ENCODE data around the gene MYO7A. TPM values are rescaled to one million over a fixed set of nuclear protein-coding genes. Genes with fewer than 3 reads are reported as not detected.

The MYO7A gene
- total RNA-seq, 3 donors from 2014 or later (not counting 1 experiment from before 2014, with no cell fraction given): 0.20 to 1.1 (median 0.68) TPM

DNA sequence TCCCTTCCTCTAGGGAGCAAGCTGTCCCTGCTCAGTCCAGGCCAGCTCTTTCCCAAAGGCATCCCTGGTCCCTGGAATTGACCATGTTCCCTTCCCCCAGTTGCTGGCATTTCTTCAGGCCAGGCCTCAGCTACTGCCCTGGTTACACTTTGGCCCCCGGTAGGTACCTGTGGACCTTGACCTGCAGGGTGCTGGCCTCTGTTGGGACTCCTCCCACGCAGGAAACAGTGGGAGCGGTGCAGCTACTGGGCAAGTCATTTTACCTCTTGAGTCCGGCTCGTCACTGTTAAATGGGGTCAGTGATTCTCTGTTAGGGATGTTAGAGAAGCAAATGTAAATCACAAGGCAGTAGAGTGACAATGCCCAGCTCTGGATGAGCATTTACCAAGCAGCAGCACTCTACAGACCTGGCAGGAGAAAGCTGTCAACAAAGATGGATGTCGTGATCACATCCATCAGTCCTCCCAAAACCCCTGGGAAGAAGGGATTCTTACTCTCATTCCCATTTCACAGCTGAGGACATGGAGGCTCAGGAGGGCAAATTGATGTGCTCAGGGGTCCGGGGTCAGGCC is 16.9 kb downstream of the MYO7A start:
- intact Hi-C loops (cut with micrococcal nuclease): no loop called here
- whole genome bisulfite sequencing (ENCODE audit: insufficient coverage): 95% methylated on average over 7 of the region's 7 CpGs
- no peak overlapping the region for H3K4me3 ChIP-seq (ENCODE audit: low read length)
- ATAC-seq (no peak), DNase-seq (no peak)
- TF ChIP-seq CTCF (IDR thresholded peaks at IDR 0.05): no peak
- H3K27ac ChIP-seq (ENCODE audit: low read length): no peak overlapping the region
- H3K36me3 ChIP-seq (ENCODE audit: control insufficient read depth, insufficient read depth, low read length): no peaks in the 10 kb centered on the region
- H3K9me3 ChIP-seq (ENCODE audit: control insufficient read depth, insufficient read depth, low read length): no peaks in the 10 kb centered on the region
- H3K4me3 Mint-ChIP-seq: no peak overlapping the region
- H3K27me3 ChIP-seq (ENCODE audit: control insufficient read depth, insufficient read depth, low read length): no peaks in the 10 kb centered on the region
- no peaks in the 10 kb centered on the region for H3K9me3 Mint-ChIP-seq
- H3K27ac Mint-ChIP-seq: no peak overlapping the region
- peaks cover 38% of the 10 kb centered on the region in 2 donors for H3K27me3 Mint-ChIP-seq (ENCODE audit: low read depth in 2 of 2)
- peaks cover 30 to 46% of the 10 kb centered on the region in 2 donors for H3K4me1 Mint-ChIP-seq
- H3K4me1 ChIP-seq (ENCODE audit: control insufficient read depth, insufficient read depth, low read length): peaks cover 35% of the 10 kb centered on the region
- no peaks in the 10 kb centered on the region for H3K36me3 Mint-ChIP-seq

GRCh38 chr11:77146261-77147035 is 18.4 kb downstream of the MYO7A start:
- Histone ChIP-seq H3K9me3 (ENCODE audit: control insufficient read depth, insufficient read depth, low read length) (no peaks in the 10 kb centered on the region), H3K4me3 (ENCODE audit: low read length) (no peak overlapping the region), H3K27me3 (ENCODE audit: control insufficient read depth, insufficient read depth, low read length) (no peaks in the 10 kb centered on the region), H3K27ac (ENCODE audit: low read length) (no peak overlapping the region), H3K4me1 (ENCODE audit: control insufficient read depth, insufficient read depth, low read length) (peaks cover 36% of the 10 kb centered on the region), H3K36me3 (ENCODE audit: control insufficient read depth, insufficient read depth, low read length) (no peaks in the 10 kb centered on the region)
- TF ChIP-seq CTCF (IDR thresholded peaks at IDR 0.05): no peak
- H3K9me3 Mint-ChIP-seq: no peaks in the 10 kb centered on the region
- ATAC-seq (no peak), DNase-seq (no peak)
- no peaks in the 10 kb centered on the region for H3K36me3 Mint-ChIP-seq
- 89% methylated on average over 10 of the region's 10 CpGs for WGBS (ENCODE audit: insufficient coverage)
- H3K27ac Mint-ChIP-seq: no peak overlapping the region
- peaks cover 30 to 49% of the 10 kb centered on the region in 2 donors for H3K4me1 Mint-ChIP-seq
- H3K4me3 Mint-ChIP-seq: no peak overlapping the region
- intact Hi-C loops (cut with micrococcal nuclease): no loop called here
- peaks cover 30 to 33% of the 10 kb centered on the region in 2 donors for H3K27me3 Mint-ChIP-seq (ENCODE audit: low read depth in 2 of 2)

- Histone ChIP-seq H3K27me3 (ENCODE audit: control insufficient read depth, insufficient read depth, low read length) (no peaks in the 10 kb centered on the region), H3K9me3 (ENCODE audit: control insufficient read depth, insufficient read depth, low read length) (no peaks in the 10 kb centered on the region), H3K27ac (ENCODE audit: low read length) (no peak overlapping the region), H3K36me3 (ENCODE audit: control insufficient read depth, insufficient read depth, low read length) (no peaks in the 10 kb centered on the region), H3K4me1 (ENCODE audit: control insufficient read depth, insufficient read depth, low read length) (peaks cover 36% of the 10 kb centered on the region), H3K4me3 (ENCODE audit: low read length) (no peak overlapping the region)
- ATAC-seq: no peak
- 70% methylated on average over 1 of the region's 1 CpG for WGBS (ENCODE audit: insufficient coverage)
- TF ChIP-seq CTCF (IDR thresholded peaks at IDR 0.05): no peak
- Mint-ChIP-seq H3K9me3 (no peaks in the 10 kb centered on the region), H3K4me1 (peaks cover 28 to 49% of the 10 kb centered on the region in 2 donors), H3K36me3 (no peaks in the 10 kb centered on the region), H3K4me3 (no peak overlapping the region), H3K27ac (no peak overlapping the region), H3K27me3 (ENCODE audit: low read depth in 2 of 2) (peaks cover 25 to 28% of the 10 kb centered on the region in 2 donors)
- intact Hi-C loops (cut with micrococcal nuclease): no loop called here
- DNase-seq: no peak
These were observed 18.9 kb downstream of the MYO7A start for GRCh38 chr11:77147036-77147315.
